Measurements from ENCODE around the gene FBXW12.

DNA sequence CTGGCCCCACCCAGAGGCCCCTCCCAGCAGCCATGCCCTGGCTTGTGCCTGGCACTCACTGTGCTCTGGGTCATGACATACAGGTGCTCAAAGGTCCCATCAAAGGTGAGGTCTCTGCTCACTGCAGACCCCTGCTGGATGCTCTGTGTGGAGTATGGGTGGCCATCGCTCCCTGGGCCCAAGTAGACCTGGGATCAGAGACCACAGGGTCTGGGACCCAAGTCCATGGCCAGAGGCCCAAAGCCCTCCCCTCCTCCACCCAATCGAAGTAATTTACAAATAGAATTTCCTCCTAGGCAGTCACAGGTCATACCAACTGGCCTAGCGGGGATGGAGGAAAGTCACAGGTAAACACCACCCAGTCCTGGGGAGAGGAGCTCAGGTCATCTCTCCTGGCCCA lies 50.3 kb downstream of the FBXW12 start:
- TF ChIP-seq POLR2A (IDR thresholded peaks at IDR 0.05) (no peak), POLR2AphosphoS5 (IDR thresholded peaks at IDR 0.05) (no peak)
- TF ChIP-seq, protein P1, sequence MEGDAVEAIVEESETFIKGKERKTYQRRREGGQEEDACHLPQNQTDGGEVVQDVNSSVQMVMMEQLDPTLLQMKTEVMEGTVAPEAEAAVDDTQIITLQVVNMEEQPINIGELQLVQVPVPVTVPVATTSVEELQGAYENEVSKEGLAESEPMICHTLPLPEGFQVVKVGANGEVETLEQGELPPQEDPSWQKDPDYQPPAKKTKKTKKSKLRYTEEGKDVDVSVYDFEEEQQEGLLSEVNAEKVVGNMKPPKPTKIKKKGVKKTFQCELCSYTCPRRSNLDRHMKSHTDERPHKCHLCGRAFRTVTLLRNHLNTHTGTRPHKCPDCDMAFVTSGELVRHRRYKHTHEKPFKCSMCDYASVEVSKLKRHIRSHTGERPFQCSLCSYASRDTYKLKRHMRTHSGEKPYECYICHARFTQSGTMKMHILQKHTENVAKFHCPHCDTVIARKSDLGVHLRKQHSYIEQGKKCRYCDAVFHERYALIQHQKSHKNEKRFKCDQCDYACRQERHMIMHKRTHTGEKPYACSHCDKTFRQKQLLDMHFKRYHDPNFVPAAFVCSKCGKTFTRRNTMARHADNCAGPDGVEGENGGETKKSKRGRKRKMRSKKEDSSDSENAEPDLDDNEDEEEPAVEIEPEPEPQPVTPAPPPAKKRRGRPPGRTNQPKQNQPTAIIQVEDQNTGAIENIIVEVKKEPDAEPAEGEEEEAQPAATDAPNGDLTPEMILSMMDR (IDR thresholded peaks at IDR 0.05 in 8 of 11, conservative IDR thresholded peaks at IDR 0.05 in 3 of 11), result no peak
